Effector CD8-positive, alpha-beta T cell (primary cell): ENCODE measurements around the gene AHI1.
"Not testable (repeated sequence)": the region's sequence is repeated elsewhere in the genome, so short reads cannot be mapped to it uniquely, and the experiment has no call there.

Experiments used
- DNase-seq: peaks from one replicate; lab custom pipeline; 2025; lab: John Stamatoyannopoulos, UW

The AHI1 gene

GRCh38 chr6:135390458-135390857 lies 107.1 kb downstream of the AHI1 start:
- DNase-seq, result no peak

GRCh38 chr6:135385299-135385698 lies 112.2 kb downstream of the AHI1 start:
- no peak for DNase-seq

GRCh38 chr6:135383766-135384165 lies 113.8 kb downstream of the AHI1 start:
- no peak for DNase-seq

- DNase-seq, result no peak
Observed at GRCh38 chr6:135383301-135383700, 114.2 kb downstream of the AHI1 start.

- no peak for DNase-seq
Observed at GRCh38 chr6:135382182-135382628, 115.3 kb downstream of the AHI1 start.

- DNase-seq, result no peak
Observed at GRCh38 chr6:135380793-135381192, 116.7 kb downstream of the AHI1 start.

GRCh38 chr6:135379647-135380046 lies 117.9 kb downstream of the AHI1 start:
- DNase-seq, result no peak

GRCh38 chr6:135372758-135373157 lies 124.8 kb downstream of the AHI1 start:
- DNase-seq, result no peak

- not testable (repeated sequence) for DNase-seq
Observed at GRCh38 chr6:135363622-135364021, 133.9 kb downstream of the AHI1 start.

GRCh38 chr6:135362124-135362523 lies 135.4 kb downstream of the AHI1 start:
- DNase-seq, result no peak

- no peak for DNase-seq
Observed at GRCh38 chr6:135360222-135360621, 137.3 kb downstream of the AHI1 start.

GRCh38 chr6:135358985-135359384 lies 138.6 kb downstream of the AHI1 start:
- DNase-seq, result no peak

GRCh38 chr6:135358251-135358821 lies 139.2 kb downstream of the AHI1 start:
- DNase-seq, result no peak

GRCh38 chr6:135354407-135354806 lies 143.1 kb downstream of the AHI1 start:
- no peak for DNase-seq

GRCh38 chr6:135353113-135353512 lies 144.4 kb downstream of the AHI1 start:
- no peak for DNase-seq

GRCh38 chr6:135351635-135352034 lies 145.9 kb downstream of the AHI1 start:
- no peak for DNase-seq

- DNase-seq, result no peak
Observed at GRCh38 chr6:135347887-135348286, 149.7 kb downstream of the AHI1 start.

- no peak for DNase-seq
Observed at GRCh38 chr6:135346747-135347146, 150.8 kb downstream of the AHI1 start.

GRCh38 chr6:135344526-135344925 lies 153.0 kb downstream of the AHI1 start:
- DNase-seq, result no peak

- not testable (repeated sequence) for DNase-seq
Observed at GRCh38 chr6:135339920-135340319, 157.6 kb downstream of the AHI1 start.

GRCh38 chr6:135334169-135334568 lies 163.4 kb downstream of the AHI1 start:
- DNase-seq, result no peak

GRCh38 chr6:135331002-135331401 lies 166.5 kb downstream of the AHI1 start:
- DNase-seq, result no peak

- no peak for DNase-seq
Observed at GRCh38 chr6:135329851-135330803, 167.4 kb downstream of the AHI1 start.
